ENCODE measurements around the gene RIC3. TPM values are rescaled to one million over a fixed set of nuclear protein-coding genes. Genes with fewer than 3 reads are reported as not detected.

The RIC3 gene
- polyA plus RNA-seq, 1 experiment, result not detected

DNA sequence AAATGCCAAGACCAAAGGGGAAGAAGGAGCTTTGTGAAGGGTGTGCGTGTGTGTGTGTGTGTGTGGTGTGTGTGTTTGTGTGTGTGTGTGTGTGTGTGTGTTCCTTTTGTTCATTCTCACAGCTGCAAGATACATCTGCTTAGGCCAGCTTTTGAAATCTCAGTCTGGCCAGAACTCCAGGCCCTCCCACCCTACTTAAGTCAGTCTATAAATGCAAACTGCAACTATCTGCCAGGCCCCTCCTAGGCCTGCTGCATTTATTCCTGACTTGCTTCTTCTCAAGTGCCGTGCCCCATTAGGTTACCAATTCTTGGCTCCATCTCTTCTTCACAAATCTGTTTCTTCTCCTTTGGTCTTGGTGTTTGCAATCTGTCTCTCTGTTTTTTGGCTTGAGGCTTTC lies 21.6 kb upstream of the RIC3 start:
- H3K36me3 ChIP-seq (ENCODE audit: control insufficient read depth, insufficient read depth, low read length), result no peaks in the 10 kb centered on the region
- H3K27me3 ChIP-seq (ENCODE audit: control insufficient read depth, insufficient read depth, low read length), result peaks cover 3% of the 10 kb centered on the region; the same call in 1 of the 2 replicates
- DNase-seq (ENCODE audit: low read depth), result no peak
- ChIA-PET POLR2A (no interaction called here), CTCF (interaction anchor here (0.6 to 2.5 kb wide), 8 partner anchors 10 to 377 kb away, joined by 3 to 13 read pairs (median 4); partner anchors contain the start of gene LMO1)
- no peak for TF ChIP-seq CTCF (IDR thresholded peaks at IDR 0.05; ENCODE audit: insufficient read depth, low read depth, low read length)
- H3K4me3 ChIP-seq (ENCODE audit: low read depth, low read length), result no peak overlapping the region

DNA sequence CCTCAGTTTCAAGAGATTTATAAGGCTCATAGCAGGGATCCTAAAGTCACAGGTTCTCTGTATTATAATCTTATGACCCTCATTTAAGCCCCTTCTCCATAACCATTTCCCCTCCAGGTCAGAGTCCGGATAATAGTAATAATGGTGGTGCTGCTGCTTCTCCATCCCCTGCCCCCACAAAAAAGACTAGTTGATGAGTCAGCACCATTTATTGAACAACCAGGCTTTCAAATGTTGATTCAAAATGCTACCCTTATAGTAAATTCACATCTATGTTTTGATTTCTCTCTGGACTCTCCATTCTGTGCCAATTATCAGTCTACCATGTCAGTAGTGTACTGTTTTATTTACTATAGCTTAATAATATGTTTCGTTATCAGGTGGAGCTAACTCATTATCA lies 17.6 kb upstream of the RIC3 start:
- TF ChIP-seq CTCF (IDR thresholded peaks at IDR 0.05; ENCODE audit: insufficient read depth, low read depth, low read length), result no peak
- Histone ChIP-seq H3K27me3 (ENCODE audit: control insufficient read depth, insufficient read depth, low read length) (0 out of 2 replicates have a peak, but pooled peaks cover 2% of the 10 kb centered on the region), H3K4me3 (ENCODE audit: low read depth, low read length) (no peak overlapping the region), H3K36me3 (ENCODE audit: control insufficient read depth, insufficient read depth, low read length) (no peaks in the 10 kb centered on the region)
- DNase-seq (ENCODE audit: low read depth), result no peak
- ChIA-PET POLR2A (no interaction called here), CTCF (interaction anchor here (1.3 kb wide), 1 partner anchor 9 kb away, joined by 3 read pairs; no protein-coding TSS in a partner anchor)

- Histone ChIP-seq H3K27me3 (ENCODE audit: control insufficient read depth, insufficient read depth, low read length) (peaks cover 3% of the 10 kb centered on the region), H3K36me3 (ENCODE audit: control insufficient read depth, insufficient read depth, low read length) (no peaks in the 10 kb centered on the region), H3K4me3 (ENCODE audit: low read depth, low read length) (no peak overlapping the region)
- TF ChIP-seq CTCF (IDR thresholded peaks at IDR 0.05; ENCODE audit: insufficient read depth, low read depth, low read length), result no peak
- ChIA-PET CTCF (interaction anchor here (2.5 kb wide), 1 partner anchor 10 kb away, joined by 12 read pairs; no protein-coding TSS in a partner anchor), POLR2A (no interaction called here)
- no peak for DNase-seq (ENCODE audit: low read depth)
Observed at GRCh38 chr11:8183111-8183510, 14.3 kb upstream of the RIC3 start.

GRCh38 chr11:8180469-8180868 lies 11.6 kb upstream of the RIC3 start:
- ChIA-PET POLR2A (no interaction called here), CTCF (no interaction called here)
- H3K4me3 ChIP-seq (ENCODE audit: low read depth, low read length), result no peak overlapping the region
- DNase-seq (ENCODE audit: low read depth), result no peak
- no peak for TF ChIP-seq CTCF (IDR thresholded peaks at IDR 0.05; ENCODE audit: insufficient read depth, low read depth, low read length)
- peaks cover 5% of the 10 kb centered on the region for H3K27me3 ChIP-seq (ENCODE audit: control insufficient read depth, insufficient read depth, low read length)
- H3K36me3 ChIP-seq (ENCODE audit: control insufficient read depth, insufficient read depth, low read length), result no peaks in the 10 kb centered on the region

DNA sequence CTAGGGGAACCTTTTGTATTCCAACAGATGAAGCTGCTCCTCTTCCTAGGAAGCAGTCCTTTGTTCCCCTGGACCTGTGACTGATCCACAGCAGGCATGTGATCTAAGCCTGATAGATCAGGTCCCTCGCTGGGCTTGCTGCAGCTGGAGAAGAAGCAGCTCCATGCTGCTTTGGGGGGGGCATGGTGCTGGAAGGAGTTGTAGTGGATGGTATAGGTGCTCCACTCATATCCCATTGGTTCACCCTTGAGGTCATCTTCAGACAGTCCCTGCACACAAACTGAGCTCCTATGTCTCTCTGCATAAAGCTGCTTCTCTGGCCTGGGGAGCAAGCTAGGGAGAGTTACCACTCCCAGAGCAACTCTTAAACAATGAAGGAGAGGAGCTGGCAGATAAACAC lies 9.5 kb upstream of the RIC3 start:
- no peak for TF ChIP-seq CTCF (IDR thresholded peaks at IDR 0.05; ENCODE audit: insufficient read depth, low read depth, low read length)
- no peaks in the 10 kb centered on the region for H3K36me3 ChIP-seq (ENCODE audit: control insufficient read depth, insufficient read depth, low read length)
- ChIA-PET CTCF (interaction anchor here (0.9 to 1.8 kb wide), 2 partner anchors 12 to 15 kb away, joined by 3 to 5 read pairs; no protein-coding TSS in a partner anchor), POLR2A (no interaction called here)
- DNase-seq (ENCODE audit: low read depth), result no peak
- H3K27me3 ChIP-seq (ENCODE audit: control insufficient read depth, insufficient read depth, low read length), result peaks cover 5% of the 10 kb centered on the region
- H3K4me3 ChIP-seq (ENCODE audit: low read depth, low read length), result no peak overlapping the region
